ENCODE data around the gene SNAI1.

Gene SNAI1

DNA sequence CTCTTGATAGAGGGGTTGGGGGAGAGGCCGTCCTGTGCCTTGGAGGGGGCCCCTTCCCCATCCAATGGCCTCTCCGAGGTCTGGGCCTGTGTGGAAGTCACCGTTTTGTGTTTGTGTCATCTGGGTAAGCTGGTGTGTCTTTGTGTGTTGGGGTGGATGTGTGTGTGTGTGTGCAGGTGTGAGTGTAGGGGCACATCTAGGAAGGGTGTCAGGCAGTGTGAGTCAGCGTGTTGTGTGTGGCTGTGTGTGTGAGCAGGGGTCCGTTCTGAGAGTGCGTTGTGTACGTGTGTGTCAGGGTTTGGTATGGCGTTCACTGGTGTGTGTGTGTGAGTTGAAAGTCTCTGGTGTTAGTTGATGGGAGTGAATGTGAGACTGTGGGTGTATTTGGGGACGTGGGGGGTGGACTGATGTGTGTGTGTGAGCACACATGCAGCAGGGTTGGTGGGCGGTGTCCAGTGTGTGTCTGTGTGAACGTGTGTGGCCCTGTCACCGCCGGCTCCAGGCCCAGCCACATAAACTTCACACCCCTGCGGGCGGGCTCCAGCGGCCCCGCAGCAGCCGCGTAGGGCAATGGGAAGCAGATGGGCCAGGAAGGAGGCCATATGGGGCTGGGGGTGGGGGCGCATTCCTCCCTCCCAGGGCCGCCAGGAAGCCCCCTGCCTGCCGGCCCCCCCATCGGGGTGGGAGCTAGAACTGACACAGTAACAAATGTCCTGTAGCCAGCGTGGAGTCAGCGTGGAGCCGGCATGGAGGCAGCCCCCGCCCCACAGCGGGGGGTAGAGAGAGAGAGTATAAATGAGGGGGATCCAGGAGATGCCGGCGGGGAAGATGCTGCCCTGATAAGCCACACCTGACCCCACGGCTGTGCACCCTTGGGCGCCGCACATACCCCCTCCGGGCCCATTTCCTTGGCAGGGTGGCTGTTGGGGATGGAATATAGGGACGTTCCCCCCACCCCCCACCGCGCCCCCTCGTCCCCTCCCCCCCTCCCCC is 32.1 kb downstream of the SNAI1 start:
- DNase-seq, result peak; percentile 65

DNA sequence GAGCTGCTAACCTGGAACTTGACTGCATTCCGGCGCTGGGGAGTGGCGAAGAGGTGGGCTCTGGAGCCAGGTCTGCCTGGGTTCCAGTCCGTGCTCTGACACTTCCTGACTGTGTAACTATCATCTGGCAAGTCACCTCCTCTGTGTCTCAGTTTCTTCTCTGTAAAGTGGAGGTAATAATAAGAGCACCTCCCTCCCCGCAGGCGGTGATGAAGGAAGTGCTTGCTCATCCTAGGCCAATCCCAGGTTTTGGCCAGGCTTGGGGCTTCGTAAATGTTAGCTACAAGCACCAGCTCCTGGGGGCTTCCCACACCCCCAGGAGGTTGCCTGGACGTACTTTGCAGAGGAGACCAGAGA is 32.8 kb downstream of the SNAI1 start:
- DNase-seq, result no peak

DNA sequence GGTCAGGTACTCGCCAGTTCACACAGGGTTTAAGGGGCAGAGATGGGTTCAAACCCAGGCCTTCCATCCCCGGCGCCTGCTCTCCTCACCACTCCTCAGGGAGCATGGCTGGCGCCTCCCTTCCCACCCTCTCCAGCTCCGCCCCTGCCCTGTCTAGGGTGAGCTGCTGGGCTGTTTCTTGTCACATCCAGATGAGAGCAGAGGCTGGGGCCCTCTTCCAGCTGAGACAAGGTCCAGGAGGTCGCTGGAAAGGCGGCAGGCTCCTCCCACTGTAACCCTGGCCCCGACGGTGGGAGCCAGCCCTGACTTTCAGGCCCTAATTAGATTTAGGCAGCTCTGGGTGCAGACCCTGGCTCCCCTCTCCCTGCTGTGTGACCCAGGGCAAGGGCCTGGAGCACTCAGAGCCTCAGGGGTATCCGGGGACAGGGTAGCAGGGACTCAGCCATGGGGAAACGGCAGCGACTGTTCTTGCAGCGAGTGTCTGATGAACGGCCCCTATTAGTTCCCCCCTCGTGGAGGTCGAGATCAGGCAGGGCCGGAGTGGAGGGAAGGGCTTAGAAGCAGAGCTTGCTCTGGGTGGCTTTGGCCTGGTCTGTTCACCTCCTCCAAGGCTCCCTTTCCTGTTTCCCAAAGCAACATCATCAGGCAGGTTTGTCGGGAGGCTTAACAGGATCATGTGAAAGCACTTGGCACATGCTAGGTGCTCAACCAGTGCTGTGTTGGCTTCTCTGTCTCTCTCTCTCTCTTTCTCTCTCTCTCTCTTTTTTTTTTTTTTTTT is 33.4 kb downstream of the SNAI1 start:
- no peak for DNase-seq

DNA sequence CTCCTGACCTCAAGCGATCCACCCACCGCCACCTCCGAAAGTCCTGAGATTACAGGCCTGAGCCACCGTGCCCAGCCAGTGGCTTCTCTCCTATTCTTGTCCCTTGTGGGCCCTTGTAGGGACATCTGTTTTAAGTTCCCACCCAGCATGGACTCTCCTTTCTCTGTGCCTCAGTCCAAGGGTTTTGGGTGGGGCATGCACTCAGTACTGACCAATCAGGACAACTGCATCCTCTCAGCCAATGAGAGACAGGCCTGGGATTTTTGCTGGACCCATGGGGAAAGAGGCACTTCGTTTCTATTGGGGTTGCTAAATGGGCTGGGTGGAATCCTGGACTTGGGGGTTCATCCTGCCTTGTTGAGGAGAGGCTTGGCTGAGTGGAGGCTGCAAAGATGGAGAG is 34.4 kb downstream of the SNAI1 start:
- no peak for DNase-seq

DNA sequence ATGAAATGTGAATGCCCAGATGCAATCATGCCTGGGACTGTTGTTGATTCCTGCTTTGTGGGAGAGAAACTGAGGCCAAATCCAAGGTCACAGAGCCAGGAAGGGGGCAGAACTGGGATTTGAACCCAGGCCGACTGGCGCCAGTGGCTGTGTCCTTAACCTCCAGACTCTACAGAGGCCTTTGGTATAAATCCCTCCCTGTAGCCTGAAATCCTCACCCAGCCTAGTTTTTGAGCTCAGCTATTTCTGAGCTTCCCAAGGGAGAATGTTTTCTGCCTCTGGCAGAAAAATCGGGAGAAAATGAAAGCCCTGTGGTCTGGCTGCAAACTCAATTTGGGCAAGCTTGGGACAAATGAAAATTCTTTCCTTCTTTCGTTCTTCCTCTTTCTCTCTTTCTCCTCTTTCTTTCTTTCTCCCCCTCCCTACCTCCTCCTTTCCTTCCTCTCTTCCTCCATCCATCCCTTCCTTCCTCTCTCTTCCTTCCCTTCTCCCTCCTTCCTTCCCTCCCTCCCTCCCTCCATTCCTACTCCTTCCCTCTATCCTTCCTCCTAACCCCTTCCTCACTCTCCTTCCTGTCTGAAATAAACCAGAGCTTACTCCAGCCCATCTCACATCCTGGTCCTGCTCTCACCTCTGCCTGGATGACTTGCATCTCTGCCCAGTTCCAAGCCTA is 34.9 kb downstream of the SNAI1 start:
- DNase-seq, result no peak

DNA sequence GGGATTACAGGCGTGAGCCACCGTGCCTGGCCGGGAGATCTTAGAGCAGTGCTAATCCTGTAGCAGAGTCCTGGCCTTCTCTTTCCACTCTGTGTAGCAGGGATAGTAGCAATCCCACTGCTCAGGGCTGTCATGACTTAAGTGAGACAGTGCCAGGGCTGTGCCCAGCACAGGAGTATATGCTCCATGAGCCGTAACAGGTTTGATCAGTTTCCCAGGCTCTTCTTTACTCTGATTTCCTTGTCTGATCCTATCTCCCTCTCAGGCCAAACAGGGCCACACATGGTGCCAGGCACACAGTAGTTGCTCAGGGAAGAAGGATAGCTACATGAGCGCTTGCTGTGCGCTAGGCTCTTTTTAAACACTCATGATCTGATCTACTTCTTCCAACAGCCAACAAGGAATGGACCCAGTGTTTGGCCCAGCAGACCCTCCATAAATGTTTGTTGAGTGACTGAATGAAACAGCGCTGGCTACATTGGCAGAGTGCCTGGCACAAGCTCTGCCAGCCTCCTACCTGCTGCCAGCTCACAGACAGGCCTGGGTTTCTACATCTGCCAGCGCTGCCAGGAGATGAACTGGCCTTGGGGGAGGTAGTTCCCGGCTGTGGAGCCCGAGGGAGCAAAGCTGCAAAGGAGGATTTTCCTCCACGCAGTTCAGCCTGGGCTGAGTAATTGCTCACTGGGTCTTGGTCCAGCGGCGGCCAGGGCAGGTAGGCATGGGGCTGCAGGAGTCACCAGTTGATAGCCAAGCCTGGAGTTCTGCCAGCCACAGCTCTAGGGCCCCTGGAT is 36.9 kb downstream of the SNAI1 start:
- DNase-seq, result no peak

DNA sequence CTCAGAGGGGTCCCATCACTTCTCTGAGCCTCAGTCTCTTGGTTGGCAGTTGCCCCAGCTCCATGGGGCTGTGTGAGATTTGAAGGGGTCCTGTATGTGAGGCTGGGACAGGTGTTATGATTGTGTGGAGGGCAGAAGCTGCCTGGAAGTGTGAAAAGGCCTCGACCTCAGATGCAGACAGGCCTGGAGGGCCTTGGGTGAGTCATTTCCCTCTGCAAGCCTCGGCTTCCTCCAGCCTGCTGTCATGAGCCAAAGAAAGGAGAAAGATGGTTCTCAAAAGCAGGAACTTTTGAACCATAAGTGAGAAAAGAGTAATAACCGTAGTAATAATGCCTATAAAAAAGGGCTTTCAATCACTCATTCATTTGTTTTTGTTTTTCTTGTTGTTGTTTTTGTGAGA is 37.5 kb downstream of the SNAI1 start:
- no peak for DNase-seq

DNA sequence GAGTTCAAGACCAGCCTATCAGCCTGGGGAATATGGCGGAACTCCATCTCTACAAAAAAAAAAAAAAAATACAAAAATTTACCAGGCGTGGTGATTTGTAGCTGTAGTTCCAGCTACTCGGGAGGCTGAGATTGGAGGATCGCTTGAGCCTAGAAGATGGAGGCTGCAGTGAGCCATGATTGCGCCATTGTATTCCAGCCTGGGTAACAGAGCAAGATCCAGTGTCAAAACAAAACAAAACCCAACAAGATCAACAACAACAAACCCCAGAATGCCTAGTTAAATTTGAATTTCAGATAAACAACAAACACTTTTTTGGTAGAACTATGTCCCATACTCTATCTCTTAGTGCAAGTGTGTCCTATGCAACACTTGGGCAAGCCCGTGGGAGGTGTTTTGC is 39.9 kb downstream of the SNAI1 start:
- no peak for DNase-seq

DNA sequence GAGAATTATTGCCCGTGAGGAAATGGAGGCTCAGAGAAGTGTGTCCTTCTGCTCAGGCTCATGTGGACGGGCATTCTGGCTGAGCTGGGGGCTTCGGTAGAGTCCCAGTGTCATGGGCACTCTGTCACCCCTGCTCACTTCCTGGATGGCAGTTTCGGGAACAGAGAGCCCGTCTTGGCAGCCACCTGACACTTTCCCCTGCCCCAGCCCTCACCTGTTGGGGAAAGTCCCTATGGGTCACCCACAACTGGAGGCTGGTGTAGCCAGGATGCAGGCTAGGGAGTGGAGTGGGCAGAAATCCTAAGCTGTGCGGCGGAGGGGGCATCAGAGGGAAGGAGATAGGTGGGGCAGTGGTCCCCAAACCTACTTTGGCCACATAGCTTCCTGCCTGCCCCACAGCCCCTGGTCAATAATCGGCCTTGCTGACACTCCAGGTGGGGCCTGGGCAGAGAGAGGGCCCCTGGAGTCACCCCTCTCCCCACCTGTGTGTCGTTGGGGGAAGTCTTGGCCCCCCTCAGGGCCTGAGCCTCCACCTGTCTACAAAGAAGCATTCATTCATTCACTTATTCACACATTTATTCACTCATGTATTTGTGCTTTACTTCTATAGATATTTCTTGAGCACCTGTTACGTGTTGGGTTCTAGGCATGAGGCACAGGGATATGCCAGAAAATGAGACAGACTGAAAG is 40.5 kb downstream of the SNAI1 start:
- no peak for DNase-seq

DNA sequence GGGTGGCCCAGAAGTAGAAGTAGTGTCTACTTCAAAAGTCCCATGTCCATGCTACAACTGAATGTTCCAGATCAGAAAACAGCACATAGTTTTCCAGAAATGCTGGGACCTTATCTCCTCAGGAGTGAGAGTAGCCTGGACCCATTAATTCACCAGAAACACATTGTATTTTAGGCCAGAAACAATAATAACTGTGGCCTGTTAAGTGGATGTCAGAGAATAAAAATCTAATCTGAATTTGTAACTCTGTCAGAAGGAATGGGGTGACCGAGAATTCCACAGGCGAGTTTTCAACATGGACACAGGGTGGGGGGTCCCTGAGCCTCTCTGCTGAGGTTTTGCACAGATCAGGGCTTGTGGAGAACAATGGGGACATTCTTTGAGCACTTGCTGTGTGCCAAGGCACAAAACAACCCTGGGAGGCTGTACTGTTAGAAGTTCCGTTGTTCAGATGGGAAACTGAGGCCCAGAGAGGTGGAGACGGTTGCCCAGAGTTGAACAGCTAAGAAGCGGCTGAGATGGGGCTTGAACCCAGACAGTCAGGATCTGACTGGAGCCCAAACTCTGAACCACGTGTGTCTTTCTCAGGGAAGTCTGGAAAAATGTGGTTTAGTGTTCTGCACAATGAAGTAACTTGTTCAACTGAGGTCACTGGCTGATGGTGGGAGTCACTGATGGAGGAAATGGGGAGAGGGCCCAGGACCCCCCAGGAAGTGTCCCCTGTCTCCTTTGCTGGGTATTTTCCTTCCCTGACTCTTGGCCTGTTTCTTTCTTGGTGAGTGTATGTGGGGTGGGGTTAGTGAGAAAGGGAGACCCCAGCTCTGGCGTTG is 44.2 kb downstream of the SNAI1 start:
- no peak for DNase-seq

DNA sequence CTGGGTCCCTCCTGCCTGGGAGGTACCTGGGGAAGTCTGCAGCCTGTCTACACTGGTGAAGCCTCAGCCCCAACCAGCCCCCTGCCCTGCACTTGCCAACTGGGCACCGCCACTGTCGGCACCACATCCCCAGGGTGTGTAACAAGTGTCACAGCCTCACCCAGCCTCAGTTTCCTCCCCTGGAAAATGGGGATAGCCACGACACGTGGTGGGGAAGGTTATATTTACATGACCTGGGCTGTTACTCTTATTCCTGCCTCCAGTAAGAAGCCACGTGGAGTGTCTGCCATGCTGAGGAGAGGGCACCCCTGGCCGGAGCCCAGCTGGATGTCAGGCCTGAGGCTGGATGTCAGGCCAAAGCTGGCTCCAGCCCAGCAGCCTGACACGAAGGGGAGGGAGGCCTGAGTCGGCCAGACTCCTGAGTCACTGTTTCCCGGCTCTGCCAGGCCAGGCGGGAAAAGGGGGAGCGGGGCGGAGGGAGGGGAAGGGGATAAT is 44.9 kb downstream of the SNAI1 start:
- peak; percentile 87 for DNase-seq

DNA sequence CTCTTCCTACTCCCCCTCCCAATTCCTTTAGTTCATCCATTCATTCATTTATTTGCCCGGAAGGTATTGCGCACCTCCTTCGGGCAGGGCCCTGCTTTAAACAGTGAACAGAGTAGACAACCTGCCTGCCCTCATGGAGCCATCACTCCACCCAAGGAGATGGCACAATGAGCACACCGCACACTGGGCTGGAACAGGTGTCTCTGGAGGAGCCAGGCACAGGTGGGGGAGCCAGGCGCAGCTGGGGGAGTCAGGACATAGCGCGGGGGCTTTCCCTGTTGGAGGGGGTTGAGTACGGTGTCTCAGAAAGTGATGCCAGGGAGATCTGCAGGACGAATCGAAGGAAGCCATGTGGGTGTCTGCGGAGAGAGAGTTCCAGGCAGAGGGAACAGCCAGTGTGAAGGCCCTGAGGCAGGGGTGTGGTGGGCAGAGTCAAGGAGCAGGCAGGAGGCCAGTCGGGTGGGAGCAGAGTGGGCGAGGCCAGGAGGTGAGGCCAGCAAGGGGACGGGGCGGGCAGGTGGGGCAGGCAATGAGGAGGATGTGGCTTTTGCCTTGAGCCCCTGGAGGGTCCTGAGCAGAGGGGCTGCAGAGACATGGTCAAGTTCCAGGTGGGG is 46.4 kb downstream of the SNAI1 start:
- no peak for DNase-seq

DNA sequence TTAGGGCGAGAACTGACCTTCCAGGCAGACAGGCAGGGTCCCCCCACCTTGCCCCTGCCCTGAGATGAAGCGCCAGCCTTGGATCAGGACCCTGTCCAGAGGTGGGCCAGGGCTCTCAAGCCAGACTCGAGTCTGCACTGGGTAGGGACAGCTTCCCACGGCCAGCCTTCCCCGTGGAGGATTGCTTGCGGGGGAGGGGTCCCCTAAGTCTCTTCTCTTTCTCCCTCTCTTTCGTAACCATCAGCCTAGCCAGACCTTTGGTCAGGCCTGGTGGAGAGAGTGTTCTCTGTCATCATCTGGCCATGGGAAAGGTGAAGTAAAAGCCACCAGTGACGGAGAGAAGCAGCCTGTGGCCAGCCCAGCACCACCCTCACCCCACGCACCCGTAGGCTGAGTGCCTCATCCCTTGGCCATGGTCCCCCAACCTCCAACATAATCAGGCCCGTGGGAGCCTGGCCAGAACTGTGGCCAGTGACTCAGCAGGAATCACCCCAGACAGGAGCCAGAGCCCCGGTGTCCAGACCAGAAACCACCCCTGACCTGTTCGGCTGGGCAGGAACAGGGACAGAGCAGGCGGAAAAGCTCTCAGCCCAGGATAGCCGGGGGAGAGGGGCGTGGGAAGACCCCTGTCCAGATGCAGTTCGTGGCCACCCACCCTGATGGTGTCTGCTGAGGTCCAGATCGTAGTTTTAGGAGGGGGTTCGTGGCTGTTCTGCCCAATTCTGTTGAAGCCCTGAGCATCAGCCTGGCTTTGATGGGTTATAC is 47.1 kb downstream of the SNAI1 start:
- peak; percentile 83 for DNase-seq

DNA sequence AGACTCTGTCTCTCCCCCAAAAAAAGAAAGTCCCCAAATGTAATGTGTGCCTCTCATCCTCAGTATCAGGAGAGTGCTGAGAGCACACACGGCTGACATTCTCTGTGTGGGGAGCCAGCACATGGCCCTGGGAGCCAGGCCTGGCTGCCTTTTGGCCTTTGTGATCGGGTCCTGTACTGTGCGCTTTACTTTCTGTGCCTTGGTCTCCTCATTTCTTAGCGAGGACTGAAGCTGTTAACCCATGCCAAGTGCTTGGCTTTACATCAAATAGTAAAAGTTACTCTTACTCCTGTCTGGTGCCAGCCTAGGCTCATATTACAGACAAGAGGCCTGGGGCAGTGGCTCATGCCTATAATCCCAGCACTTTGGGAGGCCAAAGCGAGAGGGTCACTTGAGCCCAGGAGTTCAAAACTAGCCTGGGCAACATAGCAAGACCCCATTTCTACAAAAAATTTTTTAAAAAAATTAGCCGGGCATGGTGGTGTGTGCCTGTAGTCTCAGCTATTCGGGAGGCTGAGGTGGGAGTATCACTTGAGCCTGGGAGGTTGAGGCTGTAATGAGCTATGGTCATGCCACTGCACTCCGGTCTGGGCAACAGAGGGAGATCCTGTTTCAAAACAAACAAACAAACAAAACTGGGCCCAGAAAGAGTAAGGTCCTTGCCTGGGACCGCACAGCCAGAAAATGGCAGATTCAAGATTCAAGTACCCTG is 50.3 kb downstream of the SNAI1 start:
- no peak for DNase-seq

DNA sequence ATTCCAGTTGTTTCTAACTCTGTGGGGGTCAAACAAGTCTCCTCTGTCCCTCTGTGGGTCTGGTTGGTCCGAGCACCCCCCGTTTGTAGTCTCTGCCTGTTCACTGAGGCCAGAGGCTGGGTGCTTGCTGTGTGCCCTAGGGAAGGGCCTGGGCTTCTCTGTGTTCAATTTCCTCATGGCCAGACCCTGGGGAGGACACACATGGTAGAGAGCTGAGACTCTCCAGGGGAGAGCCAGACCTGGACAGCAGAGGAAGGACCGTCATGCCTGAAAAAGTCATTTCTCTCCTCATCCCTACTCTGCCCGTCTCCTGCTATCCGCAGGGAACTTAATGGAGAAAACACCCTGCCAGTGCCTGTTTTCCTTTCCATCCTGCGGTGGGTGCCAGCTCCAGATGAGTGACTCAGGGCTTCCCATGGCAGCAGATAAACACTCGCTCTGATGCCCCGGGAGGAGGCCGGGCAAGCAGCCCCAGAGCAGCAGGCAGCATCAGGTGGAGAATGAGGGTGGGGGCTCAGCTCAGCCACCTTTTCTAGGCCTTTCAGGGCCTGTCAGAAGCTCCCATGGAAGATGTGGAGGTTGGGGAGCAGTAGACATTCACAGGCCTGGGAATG is 51.9 kb downstream of the SNAI1 start:
- no peak for DNase-seq

DNA sequence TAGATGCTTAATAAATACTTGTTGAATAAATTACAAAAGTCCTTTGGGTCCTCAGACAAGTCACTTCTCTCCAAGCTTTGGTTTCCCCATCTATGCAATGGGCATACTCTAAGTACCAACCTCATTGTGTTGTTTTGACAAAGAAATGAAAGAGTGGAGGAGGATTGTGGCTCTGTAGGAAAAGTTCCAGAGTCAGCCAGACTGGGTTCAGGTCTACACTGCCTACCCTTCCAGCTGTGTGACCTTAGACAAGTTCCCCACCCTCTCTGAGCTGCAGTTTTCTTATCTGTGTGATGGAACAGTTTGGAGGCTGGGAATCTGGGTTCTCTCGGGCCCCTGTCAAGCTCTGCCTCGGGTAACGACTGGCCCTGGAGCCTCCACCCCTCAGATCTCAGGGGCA is 53.9 kb downstream of the SNAI1 start:
- no peak for DNase-seq

DNA sequence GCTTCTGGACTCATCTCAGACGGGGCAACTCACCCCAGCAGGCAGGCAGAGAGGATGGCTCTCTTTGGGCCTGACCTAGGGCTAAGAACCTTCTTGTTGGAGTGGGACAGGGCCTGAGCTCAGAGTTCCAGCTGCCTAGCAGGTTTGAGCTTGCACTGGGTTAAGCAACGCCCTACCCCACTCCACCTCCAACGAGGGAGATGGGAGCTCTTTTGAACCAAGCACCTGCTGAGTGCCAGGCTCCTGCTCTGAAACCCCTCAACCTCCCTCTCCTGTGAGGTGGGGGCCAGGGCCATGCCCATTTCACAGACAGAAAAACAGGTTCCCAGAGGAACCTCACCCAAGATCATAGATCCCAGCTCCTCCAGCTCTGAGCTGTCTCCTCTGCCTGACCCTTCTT is 54.3 kb downstream of the SNAI1 start:
- no peak for DNase-seq

DNA sequence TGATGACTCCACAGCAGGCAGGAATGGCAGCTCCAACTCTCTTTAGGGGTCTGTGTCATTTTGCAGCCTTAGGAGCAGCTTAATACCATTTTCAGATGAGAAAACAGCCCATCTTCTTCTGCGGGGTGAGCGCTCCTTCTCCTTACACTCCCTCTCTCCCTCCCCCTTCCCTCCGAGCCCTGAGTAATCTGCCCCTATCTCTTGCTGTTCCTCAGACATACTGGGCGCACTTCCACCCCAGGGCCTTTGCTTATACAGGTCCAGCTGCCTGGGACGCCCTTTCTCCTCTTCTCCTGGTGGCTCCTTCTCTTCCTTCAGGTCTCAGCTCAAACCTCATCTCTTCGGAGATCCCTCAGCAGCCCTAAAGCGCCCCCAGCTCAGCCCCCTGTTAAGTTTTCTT is 54.8 kb downstream of the SNAI1 start:
- DNase-seq, result no peak
